HCT116 (cell line): ENCODE measurements around the gene TSPAN5. TPM values are rescaled to one million over a fixed set of nuclear protein-coding genes. Genes with fewer than 3 reads are reported as not detected.

Experiments used
- ATAC-seq: fragments of 200-7000 bp; cut with Tn5 transposase; 2 replicates; pipeline ENCODE4 v1.9.1; 2020; ENCODE audit warnings: mild to moderate bottlenecking, moderate library complexity
- BruUV-seq: library from RNA; stranded (reverse); fragments of 400-500 nt; replicated peaks from 2 replicates; lab custom pipeline; 2021; lab: Mats Ljungman, UMichigan
- CTCF ChIA-PET: fragments of 300-600 bp; sonication (Branson Sonifier 250); formaldehyde crosslinking; loops from one replicate; lab custom pipeline; 2021; ENCODE audit warnings: antibody characterized with exemption; lab: Charles Lee
- POLR2A ChIA-PET: fragments of 300-600, 350-600 bp; sonication (Branson Sonifier 250); formaldehyde crosslinking; loops from one replicate; lab custom pipeline; 2021; ENCODE audit warnings: antibody characterized with exemption; lab: Charles Lee
- RAD21 ChIA-PET, 2 experiments: fragments of 300-600 bp; sonication (Branson Sonifier 250); formaldehyde crosslinking; loops; one replicate each; lab custom pipeline; 2023; ENCODE audit warnings: low total read pairs in 2 of 2; ENCODE audit not compliant: uncharacterized antibody in 2 of 2, unreplicated experiment in 2 of 2, low non-redundant PET in 1 of 2; lab: Charles Lee
- DNase-seq: peaks from one replicate; pipeline ENCODE4 v3.0.0-alpha.2; 2010; ENCODE audit warnings: low read depth, low spot score
- H2AFZ ChIP-seq: fragments of 200-600 bp; shearing (Covaris generic), sonication (generic); 2 replicates; pipeline ENCODE4 v1.6.1; 2017; ENCODE audit warnings: low read depth, mixed run types, mixed read lengths, antibody characterized with exemption, low read length; ENCODE audit not compliant: poor library complexity, severe bottlenecking
- H3K27ac ChIP-seq: 2 replicates; pipeline ENCODE4 v1.5.1; 2012; ENCODE audit warnings: low read depth, low read length
- H3K27me3 ChIP-seq: fragments of 200-600 bp; sonication (generic); 2 replicates; pipeline ENCODE4 v1.6.1; 2016; ENCODE audit warnings: mixed run types, low read length, mixed read lengths; ENCODE audit not compliant: insufficient read depth
- H3K36me3 ChIP-seq, 2 experiments: fragments of 200-500 bp in 1 of 2; fragments of 200-600 bp in 1 of 2; sonication (Bioruptor generic) in 1 of 2; sonication (generic) in 1 of 2; 2 replicates each; pipeline versions ENCODE4 v1.5.1 to v1.6.1; 2014 to 2016; ENCODE audit warnings: low read length in 2 of 2, inconsistent platforms in 1 of 2, mixed read lengths in 1 of 2, mixed run types in 1 of 2; ENCODE audit not compliant: insufficient read depth in 2 of 2, control insufficient read depth in 1 of 2
- H3K4me1 ChIP-seq, 2 experiments: fragments of 200-600 bp in 1 of 2; sonication (generic) in 1 of 2; 2 replicates each; pipeline versions ENCODE4 v1.5.1 to v1.6.1; 2012 to 2017; ENCODE audit warnings: low read length in 2 of 2, inconsistent platforms in 1 of 2, mild to moderate bottlenecking in 1 of 2, mixed read lengths in 1 of 2, mixed run types in 1 of 2, moderate library complexity in 1 of 2; ENCODE audit not compliant: insufficient read depth in 2 of 2, control insufficient read depth in 1 of 2
- H3K4me2 ChIP-seq: fragments of 200-600 bp; sonication (generic); 2 replicates; pipeline ENCODE4 v1.6.1; 2017; ENCODE audit warnings: mixed run types, low read length, mixed read lengths
- H3K4me3 ChIP-seq, 2 experiments: fragments of 200-600 bp in 1 of 2; sonication (generic) in 1 of 2; replicated peaks in 1 of 2; 2 replicates each; pipeline ENCODE4 v1.5.1; 2011 to 2016; ENCODE audit warnings: low read length in 2 of 2, control low read depth in 1 of 2, low read depth in 1 of 2, mild to moderate bottlenecking in 1 of 2, mixed read lengths in 1 of 2, mixed run types in 1 of 2
- H3K79me2 ChIP-seq: fragments of 200-600 bp; sonication (generic); 2 replicates; pipeline ENCODE4 v1.6.1; 2017; ENCODE audit warnings: mild to moderate bottlenecking, mixed run types, low read length, moderate library complexity, mixed read lengths; ENCODE audit not compliant: insufficient read depth
- H3K9ac ChIP-seq: fragments of 200-600 bp; sonication (generic); 2 replicates; pipeline ENCODE4 v1.6.1; 2016; ENCODE audit warnings: low read length, mixed read lengths
- H3K9me2 ChIP-seq: fragments of 200-600 bp; sonication (generic), shearing (Covaris generic); 2 replicates; pipeline ENCODE4 v1.6.1; 2017; ENCODE audit warnings: mixed run types, mild to moderate bottlenecking, moderate library complexity; ENCODE audit not compliant: insufficient read depth
- H3K9me3 ChIP-seq, 2 experiments: fragments of 200-500 bp in 1 of 2; fragments of 200-600 bp in 1 of 2; sonication (Bioruptor generic) in 1 of 2; sonication (generic) in 1 of 2; 2 replicates each; pipeline ENCODE4 v1.6.1; 2014 to 2017; ENCODE audit warnings: low read length in 2 of 2, mixed read lengths in 2 of 2, inconsistent platforms in 1 of 2, low read depth in 1 of 2, mild to moderate bottlenecking in 1 of 2, mixed run types in 1 of 2, moderate library complexity in 1 of 2; ENCODE audit not compliant: control insufficient read depth in 1 of 2, insufficient read depth in 1 of 2
- H4K20me1 ChIP-seq: fragments of 200-600 bp; sonication (generic), shearing (Covaris generic); 2 replicates; pipeline ENCODE4 v1.6.1; 2017; ENCODE audit warnings: mixed run types, mild to moderate bottlenecking, moderate library complexity; ENCODE audit not compliant: insufficient read depth
- CBX3 ChIP-seq: IDR thresholded peaks from 2 replicates; pipeline ENCODE4 v1.6.1; 2012; ENCODE audit warnings: low read depth
- CEBPB ChIP-seq: IDR thresholded peaks from 2 replicates; pipeline ENCODE4 v1.6.1; 2012; ENCODE audit warnings: low read depth
- EZH2 ChIP-seq: fragments of 200-600 bp; sonication (generic); IDR thresholded peaks from 2 replicates; pipeline ENCODE4 v1.6.1; 2017; ENCODE audit warnings: antibody characterized with exemption, mixed run types
- MAX ChIP-seq: IDR thresholded peaks from 2 replicates; pipeline ENCODE4 v1.6.1; 2012
- POLR2AphosphoS5 ChIP-seq: IDR thresholded peaks from 2 replicates; pipeline ENCODE4 v1.6.1; 2011; ENCODE audit warnings: mild to moderate bottlenecking, low read depth, low read length, moderate library complexity
- SP1 ChIP-seq: IDR thresholded peaks from 2 replicates; pipeline ENCODE4 v1.6.1; 2012; ENCODE audit warnings: low read depth
- TCF7L2 ChIP-seq: IDR thresholded peaks from 2 replicates; pipeline ENCODE4 v1.7.0; 2011; ENCODE audit warnings: borderline replicate concordance, inconsistent platforms; ENCODE audit not compliant: insufficient read depth, insufficient read length; ENCODE audit errors: extremely low read depth
- YY1 ChIP-seq: IDR thresholded peaks from 2 replicates; pipeline ENCODE4 v1.6.1; 2011; ENCODE audit warnings: low read length, low read depth, moderate library complexity, mild to moderate bottlenecking; ENCODE audit not compliant: insufficient replicate concordance; ENCODE audit errors: extremely low read depth
- ZBTB33 ChIP-seq: IDR thresholded peaks from 2 replicates; pipeline ENCODE4 v1.6.1; 2011; ENCODE audit warnings: mild to moderate bottlenecking, low read length, moderate library complexity; ENCODE audit not compliant: insufficient replicate concordance; ENCODE audit errors: extremely low read depth
- ZFX ChIP-seq: fragments of 450-650 bp; IDR thresholded peaks from 2 replicates; pipeline ENCODE4 v1.6.1; 2017
- ZNF274 ChIP-seq: fragments of 200-500 bp; sonication (Bioruptor generic); IDR thresholded peaks from 2 replicates; pipeline ENCODE4 v1.6.1; 2014; ENCODE audit warnings: mild to moderate bottlenecking, low read depth, low read length, inconsistent platforms
- intact Hi-C: fragments of 100-400 bp; cut with micrococcal nuclease; formaldehyde crosslinking; loops from 2 replicates; pipeline ENCODE4 v1.10.0; 2022
- total RNA-seq: library from RNA; stranded (reverse); gene quantifications from one replicate; pipeline ENCODE4 v1.2.1, GENCODE V29; 2021; ENCODE audit not compliant: unreplicated experiment
- TF ChIP-seq, protein P1 (sequence below): IDR thresholded peaks from 2 replicates; pipeline ENCODE4 v1.6.1; 2012; ENCODE audit warnings: low read depth

Gene TSPAN5
- total RNA-seq, 1 experiment from 2014 or later = 56.8 TPM

GRCh38 chr4:98673288-98673644 is 14.9 kb upstream of the TSPAN5 start:
- H3K27me3 ChIP-seq = no peaks in the 10 kb centered on the region
- no peaks in the 10 kb centered on the region for H3K79me2 ChIP-seq
- H3K4me3 ChIP-seq = no peak overlapping the region
- no peaks in the 10 kb centered on the region for H3K9me3 ChIP-seq
- DNase-seq (no peak), ATAC-seq (no peak)
- no peak overlapping the region for H3K27ac ChIP-seq
- no peak for TF ChIP-seq POLR2AphosphoS5
- TF ChIP-seq YY1 = no peak
- TF ChIP-seq CBX3 = no peak
- TF ChIP-seq MAX = no peak
- no peak for TF ChIP-seq ZNF274
- TF ChIP-seq EZH2 = no peak
- TF ChIP-seq ZFX = no peak
- TF ChIP-seq, protein P1, sequence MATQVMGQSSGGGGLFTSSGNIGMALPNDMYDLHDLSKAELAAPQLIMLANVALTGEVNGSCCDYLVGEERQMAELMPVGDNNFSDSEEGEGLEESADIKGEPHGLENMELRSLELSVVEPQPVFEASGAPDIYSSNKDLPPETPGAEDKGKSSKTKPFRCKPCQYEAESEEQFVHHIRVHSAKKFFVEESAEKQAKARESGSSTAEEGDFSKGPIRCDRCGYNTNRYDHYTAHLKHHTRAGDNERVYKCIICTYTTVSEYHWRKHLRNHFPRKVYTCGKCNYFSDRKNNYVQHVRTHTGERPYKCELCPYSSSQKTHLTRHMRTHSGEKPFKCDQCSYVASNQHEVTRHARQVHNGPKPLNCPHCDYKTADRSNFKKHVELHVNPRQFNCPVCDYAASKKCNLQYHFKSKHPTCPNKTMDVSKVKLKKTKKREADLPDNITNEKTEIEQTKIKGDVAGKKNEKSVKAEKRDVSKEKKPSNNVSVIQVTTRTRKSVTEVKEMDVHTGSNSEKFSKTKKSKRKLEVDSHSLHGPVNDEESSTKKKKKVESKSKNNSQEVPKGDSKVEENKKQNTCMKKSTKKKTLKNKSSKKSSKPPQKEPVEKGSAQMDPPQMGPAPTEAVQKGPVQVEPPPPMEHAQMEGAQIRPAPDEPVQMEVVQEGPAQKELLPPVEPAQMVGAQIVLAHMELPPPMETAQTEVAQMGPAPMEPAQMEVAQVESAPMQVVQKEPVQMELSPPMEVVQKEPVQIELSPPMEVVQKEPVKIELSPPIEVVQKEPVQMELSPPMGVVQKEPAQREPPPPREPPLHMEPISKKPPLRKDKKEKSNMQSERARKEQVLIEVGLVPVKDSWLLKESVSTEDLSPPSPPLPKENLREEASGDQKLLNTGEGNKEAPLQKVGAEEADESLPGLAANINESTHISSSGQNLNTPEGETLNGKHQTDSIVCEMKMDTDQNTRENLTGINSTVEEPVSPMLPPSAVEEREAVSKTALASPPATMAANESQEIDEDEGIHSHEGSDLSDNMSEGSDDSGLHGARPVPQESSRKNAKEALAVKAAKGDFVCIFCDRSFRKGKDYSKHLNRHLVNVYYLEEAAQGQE = no peak
- no peak for TF ChIP-seq SP1
- TF ChIP-seq ZBTB33 = no peak
- TF ChIP-seq CEBPB = no peak
- no peak for TF ChIP-seq TCF7L2
- H4K20me1 ChIP-seq = no peaks in the 10 kb centered on the region
- no peaks in the 10 kb centered on the region; a peak in 1 of 4 replicates for H3K4me1 ChIP-seq
- ChIA-PET POLR2A (no interaction called here), RAD21 (no interaction called here), CTCF (no interaction called here)
- no TSS peak for BruUV-seq
- H2AFZ ChIP-seq = no peak overlapping the region
- no peak overlapping the region for H3K4me2 ChIP-seq
- intact Hi-C loops = no loop called here
- no peaks in the 10 kb centered on the region for H3K36me3 ChIP-seq
- no peak overlapping the region for H3K9ac ChIP-seq
- no peaks in the 10 kb centered on the region for H3K9me2 ChIP-seq
